ENCODE data around the gene GTSE1. TPM values are rescaled to one million over a fixed set of nuclear protein-coding genes. Genes with fewer than 3 reads are reported as not detected.

Gene GTSE1
- total RNA-seq: 3.3 and 11.1 TPM in 2 replicates

GRCh38 chr22:46296257-46297150, at the start of gene GTSE1:
TSS of gene GTSE1 (plus strand) at chr22:46296870. CDS start at chr22:46297401, 531 bp downstream.

GRCh38 chr22:46250035-46250782, 46.5 kb upstream of the GTSE1 start, which contains the start of gene CDPF1:
TSS of gene CDPF1 (minus strand) at chr22:46250293. CDS start at chr22:46248284, 2,009 bp downstream.

GRCh38 chr22:46263216-46263590, 33.5 kb upstream of the GTSE1 start, which contains the start of gene PKDREJ:
TSS of gene PKDREJ (minus strand) at chr22:46263343. CDS start at chr22:46263322, 21 bp downstream.

GRCh38 chr22:46267431-46268279, 29.0 kb upstream of the GTSE1 start, which contains the start of gene TTC38:
TSS of gene TTC38 (plus strand) at chr22:46268008. CDS start at chr22:46268040, 32 bp downstream.

GRCh38 chr22:46335201-46336118, 38.8 kb downstream of the GTSE1 start, which contains the start of gene TRMU:
TSS of gene TRMU (plus strand) at chr22:46335714. CDS start at chr22:46335765, 51 bp downstream.

Other genes with a start within 250 kb of the GTSE1 start
- 9.1 and 15.8 TPM in 2 replicates for gene PPARA, start 146.3 kb upstream of the GTSE1 start, total RNA-seq
- 8.4 and 8.6 TPM in 2 replicates for gene CDPF1, start 46.6 kb upstream of the GTSE1 start, total RNA-seq
- gene PKDREJ, start 33.5 kb upstream of the GTSE1 start, total RNA-seq: under 0.01 TPM in 1 of 2 replicates, not detected in the other
- gene TTC38, start 28.9 kb upstream of the GTSE1 start, total RNA-seq: 10.1 and 14.2 TPM in 2 replicates
- gene TRMU, start 38.8 kb downstream of the GTSE1 start, total RNA-seq: 21.1 and 27.0 TPM in 2 replicates
- 25.6 and 52.6 TPM in 2 replicates for gene CELSR1, start 240.8 kb downstream of the GTSE1 start, total RNA-seq

Data from hair follicular keratinocyte (primary cell).